SW 1271 (cell line): Measurements from ENCODE around the gene SEC22A.
"Not testable (repeated sequence)": the region's sequence is repeated elsewhere in the genome, so short reads cannot be mapped to it uniquely, and the experiment has no call there.

Experiments
- DNase-seq, 2 experiments: peaks; one replicate each; lab custom pipeline; 2025; lab: John Stamatoyannopoulos, UW

The SEC22A gene

DNA sequence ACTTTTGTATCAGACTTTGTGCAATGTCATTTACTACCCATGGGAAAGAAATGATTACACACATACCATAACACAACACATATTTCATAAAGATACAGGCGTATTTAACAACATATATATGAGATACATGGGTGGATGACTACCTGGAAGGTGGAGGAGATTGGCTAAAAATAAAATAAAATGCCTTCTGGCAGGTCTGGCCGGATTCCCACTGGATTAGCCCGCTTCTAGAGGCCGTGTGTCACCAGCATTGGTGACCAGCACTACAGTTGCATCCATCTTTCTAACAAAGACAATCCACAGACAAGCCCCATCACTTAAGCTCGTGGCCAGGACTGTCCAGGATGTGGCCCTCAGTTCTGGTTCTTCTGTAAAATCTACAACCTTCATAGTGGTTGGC is 21.0 kb upstream of the SEC22A start:
- DNase-seq: no peak

DNA sequence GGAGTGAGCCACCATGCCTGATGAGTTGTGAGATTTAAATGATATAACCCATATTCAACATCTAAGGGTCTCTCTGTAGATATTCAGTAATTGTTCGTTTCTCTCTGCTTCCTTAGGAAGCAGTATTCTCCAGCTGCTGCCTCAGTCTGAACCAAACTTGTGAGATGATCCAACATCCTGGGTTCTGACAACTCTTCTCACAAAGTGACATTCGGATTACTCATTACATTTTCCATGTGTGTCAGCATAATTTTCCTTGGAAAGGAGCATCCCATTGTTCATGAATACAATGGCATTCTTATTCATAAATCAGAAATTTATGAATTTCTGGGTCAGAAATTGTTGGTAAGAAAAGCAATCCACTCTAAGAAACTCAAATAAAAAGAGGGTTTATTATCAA is 15.0 kb upstream of the SEC22A start:
- DNase-seq: no peak

DNA sequence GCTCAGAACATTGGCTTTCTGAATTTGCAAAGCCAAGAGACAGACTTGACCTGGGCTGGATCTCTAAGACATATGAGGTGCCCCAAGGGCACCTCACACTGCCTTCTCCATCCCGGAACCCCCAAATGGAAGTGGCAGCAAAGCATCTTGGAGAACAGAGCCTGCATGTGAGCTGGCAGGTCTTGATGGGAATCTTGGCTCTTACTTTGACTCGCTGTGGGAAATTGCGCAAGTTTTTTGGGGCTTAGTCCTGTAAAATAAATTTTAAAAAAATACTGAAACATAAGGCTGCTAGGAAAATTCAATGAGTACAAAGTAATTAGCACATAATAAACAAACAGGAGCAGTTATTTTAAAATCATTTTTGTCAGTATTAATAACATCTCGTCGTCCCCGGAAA is 13.7 kb upstream of the SEC22A start:
- no peak for DNase-seq

DNA sequence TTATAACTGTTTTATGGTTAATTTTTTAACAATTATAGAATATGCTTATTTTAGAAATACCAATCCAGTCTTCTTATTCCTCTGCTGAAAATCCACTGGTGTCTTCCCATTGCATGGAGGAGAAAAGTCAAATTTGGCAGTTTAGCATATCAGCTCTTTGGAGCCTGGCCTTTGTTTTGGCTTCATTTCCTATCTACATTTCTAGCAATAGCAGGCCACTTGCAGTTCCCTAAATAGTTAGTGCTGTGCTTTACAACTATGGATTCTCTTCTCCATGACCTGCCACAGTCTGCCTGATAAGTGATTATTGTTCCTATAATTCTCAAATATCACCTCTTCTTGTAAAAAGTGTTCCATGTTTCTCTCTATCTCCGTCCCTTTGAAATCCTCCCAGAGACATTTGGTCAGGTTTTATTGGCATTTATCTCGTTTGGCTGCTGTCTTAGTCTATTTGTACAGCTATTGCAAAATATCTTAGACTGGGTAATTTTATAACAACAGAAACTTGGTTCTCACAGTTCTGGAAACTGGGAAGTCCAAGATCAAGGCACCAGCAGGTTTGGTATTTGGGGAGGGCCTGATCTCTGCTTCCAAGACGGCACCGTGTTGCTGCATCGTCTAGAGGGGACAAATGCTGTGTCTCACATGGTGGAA is 8.2 kb upstream of the SEC22A start:
- DNase-seq: no peak

DNA sequence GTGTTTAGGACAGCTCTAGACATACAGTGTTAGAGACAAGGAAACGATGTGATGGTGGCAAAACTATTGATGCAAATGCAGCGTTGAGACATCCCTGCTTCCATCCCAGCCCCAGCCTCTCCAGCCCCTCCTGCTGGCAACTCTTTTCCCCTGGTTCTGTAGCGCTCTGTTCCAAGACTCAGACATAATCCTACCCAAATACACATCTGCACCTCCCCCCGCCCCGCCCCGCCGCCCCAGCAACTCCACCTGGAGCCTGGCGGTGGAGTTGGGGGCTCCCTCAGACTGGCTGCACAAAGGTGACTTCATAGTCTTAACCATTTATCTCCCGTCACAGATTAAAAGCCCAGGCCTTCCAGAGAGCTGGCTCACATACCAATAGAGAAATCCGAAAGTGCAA is 7.2 kb upstream of the SEC22A start:
- DNase-seq: no peak

DNA sequence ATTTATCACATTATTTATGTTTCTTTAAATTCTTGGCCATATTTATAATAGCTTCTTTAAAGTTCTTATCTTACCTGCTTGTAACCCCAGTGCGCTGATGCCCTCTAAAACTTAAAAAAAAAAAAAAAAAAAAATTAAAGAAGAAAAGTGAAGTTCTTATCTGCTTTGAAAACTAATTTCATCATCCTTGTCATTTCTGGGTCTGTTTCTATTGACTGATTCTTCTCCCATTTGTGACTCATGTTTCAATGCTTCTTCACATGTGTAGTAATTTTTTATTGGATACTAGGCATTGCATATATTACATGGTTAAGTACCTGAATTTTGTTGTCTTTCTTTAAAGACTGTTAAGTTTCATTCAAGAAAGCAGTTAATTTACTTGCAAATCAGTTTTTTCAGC is 3.4 kb upstream of the SEC22A start:
- DNase-seq: no peak

DNA sequence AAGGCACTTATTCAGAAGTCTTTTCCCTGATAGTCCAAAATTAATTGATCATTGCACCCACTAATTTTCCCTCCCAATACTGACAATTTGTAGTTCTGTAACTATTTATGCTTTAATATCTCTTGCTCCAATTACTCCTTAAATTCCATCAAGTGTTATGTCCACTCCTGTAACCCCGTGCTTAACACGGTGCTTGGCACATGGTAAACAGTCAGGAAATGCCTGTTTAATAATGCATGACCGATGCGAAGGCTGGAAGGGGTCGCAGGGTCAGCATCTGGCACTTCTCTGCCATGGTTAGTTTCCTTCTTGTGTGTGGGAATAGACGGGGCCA is 553 bp upstream of the SEC22A start:
- no peak for DNase-seq

DNA sequence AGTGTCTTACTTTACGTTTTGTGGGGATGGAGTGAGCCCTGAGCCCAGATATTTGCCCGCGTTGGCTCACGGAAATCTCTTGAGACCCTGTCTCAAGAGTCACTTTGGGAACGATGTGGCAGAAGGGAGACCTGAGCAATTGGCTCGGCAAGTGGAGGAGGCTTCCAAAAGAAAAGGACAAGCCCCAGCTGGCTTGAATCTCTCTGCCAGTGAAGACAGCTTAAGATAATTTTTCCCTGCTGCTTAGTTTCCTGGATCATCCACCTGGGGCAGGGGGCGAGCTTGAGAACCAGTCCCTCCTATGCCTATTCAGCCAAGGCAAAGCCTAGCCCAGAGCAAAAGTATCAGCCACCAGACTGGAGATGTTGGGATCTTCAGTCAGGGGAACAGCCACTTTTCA is 708 bp downstream of the SEC22A start:
- DNase-seq: no peak

DNA sequence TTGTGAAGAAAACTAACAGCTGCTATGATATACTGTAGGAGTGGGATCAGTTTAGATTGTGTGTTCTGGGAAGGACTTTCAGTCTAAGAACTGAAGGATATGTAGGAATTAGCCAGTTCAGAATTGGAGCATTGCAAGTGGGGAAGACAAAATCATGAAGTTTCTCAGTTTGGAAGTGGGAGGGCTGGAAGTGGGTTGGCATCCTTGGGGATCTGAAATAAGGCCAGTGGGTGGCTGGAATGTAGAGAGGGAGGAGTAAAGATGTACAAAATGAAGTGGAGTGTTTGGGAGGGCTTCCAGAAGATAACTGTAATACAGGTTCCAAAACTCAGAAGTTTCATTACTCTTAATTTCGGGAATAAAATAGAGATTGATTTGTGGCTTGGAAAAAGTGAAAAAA is 17.2 kb downstream of the SEC22A start:
- no peak for DNase-seq

DNA sequence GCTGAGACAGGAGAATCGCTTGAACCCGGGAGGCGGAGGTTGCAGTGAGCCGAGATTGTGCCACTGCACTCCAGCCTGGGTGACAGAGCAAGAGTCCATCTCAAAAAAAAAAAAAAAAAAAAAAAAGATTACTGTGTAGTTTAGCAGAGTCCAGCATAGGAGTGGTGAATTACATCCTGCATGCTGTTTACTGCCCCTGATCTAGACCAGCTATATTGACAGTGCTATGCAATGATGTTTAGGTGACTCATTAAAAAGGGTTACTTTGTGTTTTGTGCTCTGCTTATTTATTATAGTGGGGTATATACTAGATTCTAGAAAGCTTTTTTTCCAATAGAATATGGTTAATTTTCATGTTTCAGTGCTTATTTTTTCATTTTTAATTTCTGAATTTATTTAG is 19.6 kb downstream of the SEC22A start:
- not testable (repeated sequence) for DNase-seq

DNA sequence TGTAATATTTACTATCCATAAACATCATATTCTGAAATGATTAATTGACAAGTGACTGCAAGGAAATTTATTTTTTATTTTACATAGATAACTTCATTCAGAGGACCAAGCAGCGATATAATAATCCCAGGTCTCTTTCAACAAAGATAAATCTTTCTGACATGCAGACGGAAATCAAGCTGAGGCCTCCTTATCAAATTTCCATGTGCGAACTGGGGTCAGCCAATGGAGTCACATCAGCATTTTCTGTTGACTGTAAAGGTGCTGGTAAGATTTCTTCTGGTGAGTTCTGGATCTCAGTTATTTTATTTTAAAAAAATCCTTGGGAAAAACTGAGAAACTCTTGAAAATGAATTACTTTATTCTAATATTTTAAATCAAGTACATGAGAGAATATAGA is 23.3 kb downstream of the SEC22A start:
- DNase-seq: no peak

DNA sequence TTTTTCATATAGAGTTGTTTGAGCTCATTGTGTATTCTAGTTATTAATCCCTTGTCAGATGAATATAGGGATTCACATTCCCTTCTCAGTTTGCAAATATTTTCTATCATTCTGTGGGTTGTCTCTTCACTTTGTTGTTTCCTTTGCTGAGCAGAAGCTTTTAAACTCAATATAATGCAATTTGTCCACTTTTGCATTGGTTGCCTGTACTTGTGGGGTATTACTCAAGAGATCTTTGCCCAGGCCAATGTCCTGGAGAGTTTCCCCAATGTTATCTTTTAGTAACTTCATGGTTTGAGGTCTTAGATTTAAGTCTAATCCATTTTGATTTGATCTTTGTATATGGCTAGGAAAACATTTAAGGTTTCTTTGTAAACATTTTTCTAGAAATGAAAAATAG is 24.8 kb downstream of the SEC22A start:
- DNase-seq: no peak

DNA sequence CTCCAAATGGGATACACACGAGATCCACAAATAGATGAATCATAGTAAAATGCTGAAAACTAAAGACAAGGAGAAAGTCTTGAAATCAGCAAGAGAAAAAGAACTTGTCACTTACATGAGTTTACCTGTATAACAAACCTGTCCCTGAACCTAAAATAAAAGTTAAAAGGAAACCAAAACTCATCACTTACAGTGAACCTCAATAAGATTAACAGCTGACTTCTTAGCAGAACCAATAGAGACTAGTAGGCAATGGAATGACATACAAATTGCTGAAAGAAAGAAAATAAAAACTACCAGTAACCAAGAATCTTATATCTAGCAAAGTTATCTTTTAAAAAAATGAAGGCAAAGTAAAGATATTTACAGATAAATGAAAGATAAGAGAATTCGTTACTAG is 27.4 kb downstream of the SEC22A start:
- DNase-seq: peak in 1 of 2 experiments; percentile 13

DNA sequence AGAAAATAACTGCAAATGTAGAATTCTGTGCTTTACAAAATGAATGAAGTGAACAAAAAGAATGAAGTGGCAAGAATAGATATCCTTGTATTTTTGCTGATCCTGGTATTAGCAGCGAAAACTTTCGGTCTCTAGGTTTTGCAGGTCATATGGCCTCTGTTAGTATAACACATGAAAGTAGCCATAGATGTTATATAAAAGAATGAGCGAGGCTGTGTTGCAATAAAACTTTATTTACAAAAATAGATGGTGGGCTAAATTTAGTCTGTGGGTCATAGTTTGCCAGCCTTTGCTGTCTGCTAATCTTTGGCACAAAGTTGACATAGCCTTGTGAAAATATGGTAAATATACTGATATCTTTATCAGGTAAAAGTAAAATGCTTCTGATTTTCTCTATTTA is 35.2 kb downstream of the SEC22A start:
- no peak for DNase-seq

DNA sequence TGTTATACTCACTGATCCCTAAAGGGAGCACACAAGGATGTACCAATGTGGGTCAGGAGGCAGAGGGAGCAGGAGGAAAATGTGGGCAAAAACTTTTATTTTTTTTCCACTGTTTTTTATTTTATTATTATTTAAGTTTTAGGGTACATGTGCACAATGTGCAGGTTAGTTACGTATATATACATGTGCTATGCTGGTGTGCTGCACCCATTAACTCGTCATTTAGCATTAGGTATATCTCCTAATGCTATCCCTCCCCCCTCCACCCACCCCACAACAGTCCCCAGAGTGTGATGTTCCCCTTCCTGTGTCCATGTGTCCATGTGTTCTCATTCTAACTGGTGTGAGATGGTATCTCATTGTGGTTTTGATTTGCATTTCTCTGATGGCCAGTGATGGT is 37.4 kb downstream of the SEC22A start:
- not testable (repeated sequence) for DNase-seq

DNA sequence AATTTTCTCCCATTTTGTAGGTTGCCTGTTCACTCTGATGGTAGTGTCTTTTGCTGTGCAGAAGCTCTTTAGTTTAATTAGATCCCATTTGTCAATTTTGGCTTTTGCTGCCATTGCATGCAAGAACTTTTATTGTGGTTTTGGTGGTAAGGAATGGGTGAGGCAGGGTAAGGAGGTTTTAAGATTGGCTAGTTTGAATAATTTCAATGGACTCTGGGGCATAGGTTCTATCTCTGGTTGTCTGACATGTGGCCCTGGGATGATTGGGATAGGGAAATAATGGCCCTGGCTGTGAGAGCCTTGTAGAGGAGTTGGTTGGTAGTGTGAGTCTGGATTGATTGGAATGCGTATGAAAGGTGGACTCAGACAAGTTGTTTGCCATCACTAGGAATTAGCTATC is 38.0 kb downstream of the SEC22A start:
- DNase-seq: no peak

DNA sequence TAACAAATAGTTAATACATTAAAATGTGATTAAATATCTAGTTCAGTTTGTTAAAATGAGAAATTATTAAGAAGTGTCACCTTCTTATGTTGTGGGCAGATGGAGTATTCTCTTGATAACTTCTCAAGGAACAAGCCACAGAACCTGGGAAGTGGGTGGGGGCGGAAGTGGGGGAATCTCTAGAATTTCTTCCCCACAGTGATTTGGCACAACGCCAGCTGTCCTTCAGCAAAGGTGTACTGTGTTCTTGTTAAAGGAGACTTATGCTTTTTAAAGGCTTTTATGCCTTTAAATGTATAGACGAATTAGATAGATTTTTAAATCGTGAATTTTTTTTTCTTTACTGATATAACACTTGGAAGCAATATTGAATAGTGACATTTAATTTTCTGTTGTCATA is 42.4 kb downstream of the SEC22A start:
- no peak for DNase-seq

DNA sequence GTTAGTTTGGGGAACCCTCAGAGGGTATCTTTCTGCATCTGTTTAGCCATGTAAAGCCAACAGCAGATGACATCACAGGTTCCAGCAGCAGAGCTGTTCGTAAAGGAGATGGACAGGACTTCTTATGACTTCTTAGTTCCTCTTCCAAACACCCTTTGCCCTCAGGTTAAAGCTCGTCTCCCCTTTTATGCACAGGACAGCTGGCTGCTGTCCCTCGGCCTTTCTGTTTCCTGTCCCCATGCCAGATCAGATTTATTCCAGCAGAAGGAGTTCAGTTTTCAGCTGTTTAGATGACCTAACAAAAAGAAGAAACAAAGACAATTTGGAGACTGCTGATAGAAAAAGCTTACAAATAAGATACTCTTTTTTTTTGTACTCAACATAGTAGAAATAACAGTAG is 45.1 kb downstream of the SEC22A start:
- DNase-seq: no peak

DNA sequence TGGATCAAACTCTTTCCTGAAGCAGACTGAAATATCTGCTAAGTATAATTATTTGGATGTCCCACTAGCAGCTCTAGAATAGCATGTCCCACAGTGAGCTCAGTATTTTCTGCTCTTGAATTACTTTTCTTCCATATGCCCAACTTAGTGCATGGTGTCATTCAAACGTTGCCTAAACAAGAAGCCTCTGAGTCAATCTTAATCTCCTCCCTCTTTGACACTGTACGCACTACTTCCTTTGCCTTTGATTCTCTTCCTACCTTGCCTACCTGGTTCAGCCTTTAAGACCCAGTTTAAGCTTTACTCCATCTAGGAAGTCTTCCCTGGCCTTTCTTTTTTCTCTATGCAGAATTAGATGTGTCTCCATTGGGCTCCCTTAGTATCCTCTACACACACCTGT is 54.5 kb downstream of the SEC22A start:
- DNase-seq: no peak

DNA sequence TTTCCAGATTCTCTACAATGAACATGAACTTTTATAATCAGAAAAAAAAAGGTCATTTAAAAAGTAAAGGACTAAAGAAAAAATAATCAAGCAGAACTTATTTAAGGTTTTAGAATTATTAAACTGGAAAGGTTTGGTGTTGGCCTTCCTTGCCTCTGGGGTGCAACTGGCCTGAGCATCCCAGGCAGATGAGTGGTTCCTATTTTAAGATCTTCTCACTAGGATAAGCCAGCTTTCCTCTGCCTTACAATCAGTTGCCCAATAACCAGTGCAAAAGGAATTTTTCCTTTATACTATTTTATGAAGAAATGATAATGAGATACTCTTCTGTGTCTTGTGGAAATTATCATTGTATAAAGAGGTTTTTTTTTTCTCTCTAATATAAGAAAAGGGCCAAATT is 56.6 kb downstream of the SEC22A start:
- DNase-seq: no peak

DNA sequence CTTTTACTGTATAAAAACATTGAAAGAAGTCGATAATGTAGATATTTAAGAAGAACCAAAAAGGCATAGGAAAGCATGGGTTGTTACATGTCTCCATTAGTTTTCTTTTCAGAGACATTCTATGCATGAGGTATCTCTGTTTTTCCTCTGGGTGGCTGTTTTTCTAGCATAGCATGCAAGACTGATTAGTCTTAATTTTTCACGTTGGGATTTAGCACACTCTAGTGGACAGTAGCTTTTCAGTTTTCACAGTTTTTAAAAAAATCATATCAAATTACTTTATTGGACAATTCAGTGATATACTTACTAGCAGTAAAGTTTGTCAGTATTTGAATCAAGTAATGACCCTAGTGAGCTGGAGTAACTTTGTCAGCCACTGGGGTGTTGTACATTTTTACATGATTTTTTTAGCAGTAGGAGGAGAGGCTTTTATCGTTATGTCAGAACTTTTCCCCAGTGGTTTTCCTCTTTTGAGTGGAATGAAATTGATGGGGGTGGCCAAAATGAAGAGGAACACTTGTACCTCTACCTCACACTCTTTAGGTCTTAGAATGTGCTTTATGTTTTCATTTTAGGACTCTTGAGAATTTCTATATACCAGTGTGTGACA is 57.2 kb downstream of the SEC22A start:
- DNase-seq: peak; percentile 22 to 77

DNA sequence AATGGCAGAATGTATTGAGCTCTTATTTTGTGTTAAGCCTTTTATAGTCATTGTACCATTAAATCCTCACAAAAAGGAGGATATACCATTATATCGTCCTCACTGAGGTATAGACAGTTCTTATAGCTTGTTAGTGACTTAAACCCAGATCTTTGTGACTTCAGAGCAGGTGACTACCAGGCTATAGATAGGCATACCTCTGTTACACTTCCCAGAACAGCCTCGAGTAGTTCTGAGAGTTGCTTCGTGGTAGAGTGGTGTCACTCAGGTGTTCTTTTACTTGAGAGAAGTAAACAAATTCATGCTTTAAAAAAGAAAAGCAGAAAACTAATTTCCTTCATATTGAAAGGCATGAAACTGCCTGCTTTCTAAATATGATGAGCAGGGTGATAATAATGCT is 59.9 kb downstream of the SEC22A start:
- DNase-seq: no peak

DNA sequence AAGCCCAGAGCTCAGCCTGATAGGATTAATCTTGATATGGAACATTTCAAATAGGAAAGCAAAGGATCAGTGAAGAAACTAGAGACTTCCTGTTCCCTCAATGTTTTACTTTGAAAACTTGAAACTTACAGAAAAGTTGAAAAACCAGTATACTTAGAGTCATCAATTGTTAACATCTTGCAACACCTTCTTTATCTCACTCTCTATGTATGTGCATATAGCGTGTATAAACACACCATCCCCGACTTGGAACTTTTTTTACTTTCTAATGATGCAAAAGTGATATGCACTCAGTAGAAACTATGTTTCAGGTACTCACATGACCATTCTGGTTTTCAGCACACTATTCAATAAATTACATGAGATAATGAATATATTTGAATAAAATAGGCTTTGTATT is 60.5 kb downstream of the SEC22A start:
- no peak for DNase-seq

DNA sequence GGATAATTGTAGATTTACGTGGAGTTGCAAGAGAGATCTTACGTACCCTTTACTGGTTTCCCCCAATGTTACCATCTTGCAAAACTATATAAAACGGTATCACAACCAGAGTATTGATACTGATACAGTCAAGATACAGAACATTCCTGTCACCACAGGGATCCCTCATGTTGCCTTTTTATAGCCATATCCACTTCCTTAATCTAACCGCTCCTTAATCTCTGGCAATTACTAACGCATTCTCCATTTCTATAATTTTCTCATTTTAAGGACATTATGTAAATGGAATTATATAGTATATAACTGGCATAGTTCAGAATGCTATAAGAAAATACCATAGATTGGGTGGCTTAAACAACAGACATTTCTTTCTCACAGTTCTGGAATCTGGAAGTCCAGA is 61.1 kb downstream of the SEC22A start:
- DNase-seq: no peak

DNA sequence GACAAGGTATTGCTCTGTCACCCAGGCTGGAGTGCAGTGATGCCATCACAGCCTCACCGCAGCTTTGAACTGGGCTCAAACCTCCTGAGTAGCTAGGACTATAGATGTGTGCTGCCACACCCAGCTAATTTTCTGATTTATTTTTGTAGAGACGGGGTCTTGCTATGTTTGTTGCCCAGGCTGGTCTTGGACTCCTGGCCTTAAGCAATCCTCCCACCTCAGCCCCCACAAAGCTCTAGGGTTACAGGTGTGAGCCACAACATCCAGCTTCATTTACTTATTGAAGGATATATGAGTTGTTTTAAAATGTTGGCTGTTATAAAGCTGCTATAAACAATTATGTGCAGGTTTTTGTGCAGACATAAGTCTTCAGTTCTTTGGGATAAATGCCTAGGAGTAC is 62.2 kb downstream of the SEC22A start:
- DNase-seq: no peak
